HEK293 (cell line): ENCODE data around the gene PHKA1.

Experiments used
- CTCF ChIA-PET: fragments of 350-600 bp; formaldehyde crosslinking; extraction: SDS; loops from one replicate; lab custom pipeline; 2021; ENCODE audit warnings: antibody characterized with exemption; lab: Yijun Ruan, JAX
- POLR2A ChIA-PET: fragments of 300-600 bp; formaldehyde crosslinking; extraction: SDS; loops from one replicate; lab custom pipeline; 2020; ENCODE audit warnings: antibody characterized with exemption, inconsistent platforms; lab: Yijun Ruan, JAX
- H3K27ac ChIP-seq: fragments of 200-500 bp; sonication (Bioruptor generic); 2 replicates; pipeline ENCODE4 v1.5.1; 2014; ENCODE audit warnings: low read depth, low read length, control low read depth, inconsistent platforms; ENCODE audit errors: extremely low read depth
- H3K36me3 ChIP-seq, 2 experiments: fragments of 200-500 bp in 1 of 2; sonication (Bioruptor generic) in 1 of 2; 1 replicate in 1 of 2; 2 replicates in 1 of 2; pipeline ENCODE4 v1.5.1; 2014 to 2017; ENCODE audit warnings: inconsistent platforms in 2 of 2, low read length in 2 of 2; ENCODE audit not compliant: control insufficient read depth in 2 of 2, insufficient read depth in 1 of 2
- H3K4me1 ChIP-seq: fragments of 200-500 bp; sonication (Bioruptor generic); 2 replicates; pipeline ENCODE4 v1.5.1; 2014; ENCODE audit warnings: mild to moderate bottlenecking, low read length, inconsistent platforms; ENCODE audit not compliant: control insufficient read depth, insufficient read depth
- H3K4me3 ChIP-seq: 2 replicates; pipeline ENCODE4 v1.5.1; 2011; ENCODE audit warnings: low read depth, mild to moderate bottlenecking, control low read depth, low read length, moderate library complexity
- H3K9me3 ChIP-seq: fragments of 200-500 bp; sonication (Bioruptor generic); 2 replicates; pipeline ENCODE4 v1.5.1; 2014; ENCODE audit warnings: low read depth, low read length, inconsistent platforms; ENCODE audit not compliant: control insufficient read depth, insufficient read depth
- BCL11B ChIP-seq: fragments of 450-650 bp; formaldehyde crosslinking; IDR thresholded peaks from 2 replicates; pipeline ENCODE4 v1.5.1; 2016; ENCODE audit warnings: low read depth, missing biosample characterization, missing genetic modification characterization
- GLI4 ChIP-seq: fragments of 450-650 bp; formaldehyde crosslinking; IDR thresholded peaks from 2 replicates; pipeline ENCODE4 v1.5.1; 2016; ENCODE audit warnings: missing biosample characterization, missing genetic modification characterization
- GLIS2 ChIP-seq: fragments of 450-650 bp; formaldehyde crosslinking; IDR thresholded peaks from 2 replicates; pipeline ENCODE4 v1.5.1; 2016; ENCODE audit warnings: missing biosample characterization, missing genetic modification characterization
- HOXC10 ChIP-seq: sonication (generic); formaldehyde crosslinking; IDR thresholded peaks from 2 replicates; pipeline ENCODE4 v1.8.1; 2023; ENCODE audit warnings: mild to moderate bottlenecking, missing genetic modification reagents
- HOXD13 ChIP-seq: sonication (generic); formaldehyde crosslinking; IDR thresholded peaks from 2 replicates; pipeline ENCODE4 v1.8.0; 2022; ENCODE audit warnings: missing genetic modification reagents, borderline replicate concordance
- TCF7L2 ChIP-seq: IDR thresholded peaks from 2 replicates; pipeline ENCODE4 v1.6.1; 2011; ENCODE audit warnings: low read depth, mild to moderate bottlenecking, inconsistent platforms, low read length, moderate library complexity, borderline replicate concordance
- ZFP3 ChIP-seq: fragments of 450-650 bp; formaldehyde crosslinking; IDR thresholded peaks from 2 replicates; pipeline ENCODE4 v1.5.1; 2016; ENCODE audit warnings: low read depth, missing biosample characterization, missing genetic modification characterization
- ZNF10 ChIP-seq: fragments of 450-650 bp; formaldehyde crosslinking; IDR thresholded peaks from 2 replicates; pipeline ENCODE4 v1.5.1; 2017; ENCODE audit warnings: missing biosample characterization, missing genetic modification characterization
- ZNF133 ChIP-seq: fragments of 450-650 bp; formaldehyde crosslinking; IDR thresholded peaks from 2 replicates; pipeline ENCODE4 v1.5.1; 2016; ENCODE audit warnings: missing biosample characterization, missing genetic modification characterization
- ZNF23 ChIP-seq: fragments of 450-650 bp; formaldehyde crosslinking; IDR thresholded peaks from 2 replicates; pipeline ENCODE4 v1.5.1; 2016; ENCODE audit warnings: missing biosample characterization, missing genetic modification characterization, borderline replicate concordance
- ZNF335 ChIP-seq: fragments of 450-650 bp; formaldehyde crosslinking; conservative IDR thresholded peaks from 2 replicates; pipeline ENCODE4 v1.5.1; 2016; ENCODE audit warnings: missing biosample characterization, missing genetic modification characterization
- ZNF548 ChIP-seq: fragments of 450-650 bp; formaldehyde crosslinking; IDR thresholded peaks from 2 replicates; pipeline ENCODE4 v1.5.1; 2016; ENCODE audit warnings: missing biosample characterization, missing genetic modification characterization
- ZNF768 ChIP-seq: fragments of 450-650 bp; formaldehyde crosslinking; IDR thresholded peaks from 2 replicates; pipeline ENCODE4 v1.5.1; 2018; ENCODE audit warnings: missing biosample characterization, mild to moderate bottlenecking, missing genetic modification characterization
- TF ChIP-seq, protein P1 (sequence below): fragments of 450-650 bp; formaldehyde crosslinking; IDR thresholded peaks from 2 replicates; pipeline ENCODE4 v1.5.1; 2016; ENCODE audit warnings: missing biosample characterization, missing genetic modification characterization
- TF ChIP-seq, protein P2 (sequence below): fragments of 450-650 bp; formaldehyde crosslinking; IDR thresholded peaks from 2 replicates; pipeline ENCODE4 v1.5.1; 2016; ENCODE audit warnings: missing biosample characterization, missing genetic modification characterization
- TF ChIP-seq, protein P3 (sequence below): fragments of 450-650 bp; formaldehyde crosslinking; IDR thresholded peaks from 2 replicates; pipeline ENCODE4 v1.5.1; 2017; ENCODE audit warnings: missing biosample characterization, missing genetic modification characterization
- TF ChIP-seq, protein P4 (sequence below): fragments of 450-650 bp; formaldehyde crosslinking; IDR thresholded peaks from 2 replicates; pipeline ENCODE4 v1.5.1; 2016; ENCODE audit warnings: missing biosample characterization, missing genetic modification characterization, borderline replicate concordance

PHKA1 gene

DNA sequence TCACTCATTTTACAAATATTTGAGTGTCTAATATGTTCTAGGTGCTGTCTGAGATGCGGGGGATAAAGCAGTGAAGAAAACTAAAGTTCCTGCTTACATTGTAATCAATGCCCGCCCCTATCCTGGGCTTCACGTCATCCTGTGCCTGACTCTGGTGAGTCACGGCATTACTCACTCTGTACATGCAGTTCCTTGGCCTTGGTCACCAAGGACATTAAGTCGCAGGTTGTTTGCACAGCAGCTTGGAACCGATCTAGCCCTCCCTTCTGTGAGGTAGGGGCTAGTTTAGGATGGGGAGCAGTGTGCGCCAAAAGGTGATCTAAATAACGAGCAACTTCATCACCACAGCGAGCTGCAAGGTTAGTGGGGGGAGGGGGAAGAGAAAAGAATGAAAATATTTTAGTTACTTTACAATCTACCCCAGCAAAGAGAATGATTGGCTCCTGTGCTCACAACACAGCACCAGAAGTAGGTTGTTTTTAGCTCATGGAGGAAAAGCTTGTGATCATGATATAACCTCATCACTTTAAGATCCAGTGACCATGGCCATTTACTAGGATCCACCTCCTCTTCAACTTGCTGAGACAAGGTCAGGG lies 93.5 kb downstream of the PHKA1 start (continued):
- TF ChIP-seq, protein P1, sequence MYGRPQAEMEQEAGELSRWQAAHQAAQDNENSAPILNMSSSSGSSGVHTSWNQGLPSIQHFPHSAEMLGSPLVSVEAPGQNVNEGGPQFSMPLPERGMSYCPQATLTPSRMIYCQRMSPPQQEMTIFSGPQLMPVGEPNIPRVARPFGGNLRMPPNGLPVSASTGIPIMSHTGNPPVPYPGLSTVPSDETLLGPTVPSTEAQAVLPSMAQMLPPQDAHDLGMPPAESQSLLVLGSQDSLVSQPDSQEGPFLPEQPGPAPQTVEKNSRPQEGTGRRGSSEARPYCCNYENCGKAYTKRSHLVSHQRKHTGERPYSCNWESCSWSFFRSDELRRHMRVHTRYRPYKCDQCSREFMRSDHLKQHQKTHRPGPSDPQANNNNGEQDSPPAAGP (tag by site-specific recombination) = peak; percentile 21; the same call in 1 of the 2 replicates
- no peak for TF ChIP-seq ZFP3 (tag by site-specific recombination)

DNA sequence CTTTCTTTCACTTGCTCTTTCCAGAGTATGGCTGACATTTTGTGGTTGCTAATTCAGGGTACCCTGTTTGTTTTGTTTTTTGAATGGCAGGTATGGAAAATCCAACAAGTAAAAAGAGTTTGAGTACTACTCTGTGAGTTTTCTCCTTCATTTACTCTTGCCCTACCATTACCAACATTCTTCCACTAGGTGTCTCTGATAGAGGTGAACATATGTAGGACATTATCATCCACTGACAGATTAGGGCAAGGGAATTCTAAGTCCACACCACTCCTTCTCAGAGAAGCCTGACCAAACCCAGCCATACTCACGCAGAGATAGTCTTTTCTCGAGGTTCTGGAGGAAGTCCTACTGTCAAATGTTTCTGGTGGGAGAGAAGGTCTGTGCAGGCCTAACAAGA lies 104.8 kb downstream of the PHKA1 start:
- CTCF ChIA-PET = no interaction called here
- POLR2A ChIA-PET = no interaction called here
- Histone ChIP-seq H3K36me3 (peaks cover 16 to 39% of the 10 kb centered on the region in 2 experiments), H3K4me1 (no peaks in the 10 kb centered on the region), H3K27ac (no peak overlapping the region), H3K9me3 (no peaks in the 10 kb centered on the region), H3K4me3 (no peak overlapping the region)
- TF ChIP-seq, protein P1 (tag by site-specific recombination) = no peak
- TF ChIP-seq, protein P2, sequence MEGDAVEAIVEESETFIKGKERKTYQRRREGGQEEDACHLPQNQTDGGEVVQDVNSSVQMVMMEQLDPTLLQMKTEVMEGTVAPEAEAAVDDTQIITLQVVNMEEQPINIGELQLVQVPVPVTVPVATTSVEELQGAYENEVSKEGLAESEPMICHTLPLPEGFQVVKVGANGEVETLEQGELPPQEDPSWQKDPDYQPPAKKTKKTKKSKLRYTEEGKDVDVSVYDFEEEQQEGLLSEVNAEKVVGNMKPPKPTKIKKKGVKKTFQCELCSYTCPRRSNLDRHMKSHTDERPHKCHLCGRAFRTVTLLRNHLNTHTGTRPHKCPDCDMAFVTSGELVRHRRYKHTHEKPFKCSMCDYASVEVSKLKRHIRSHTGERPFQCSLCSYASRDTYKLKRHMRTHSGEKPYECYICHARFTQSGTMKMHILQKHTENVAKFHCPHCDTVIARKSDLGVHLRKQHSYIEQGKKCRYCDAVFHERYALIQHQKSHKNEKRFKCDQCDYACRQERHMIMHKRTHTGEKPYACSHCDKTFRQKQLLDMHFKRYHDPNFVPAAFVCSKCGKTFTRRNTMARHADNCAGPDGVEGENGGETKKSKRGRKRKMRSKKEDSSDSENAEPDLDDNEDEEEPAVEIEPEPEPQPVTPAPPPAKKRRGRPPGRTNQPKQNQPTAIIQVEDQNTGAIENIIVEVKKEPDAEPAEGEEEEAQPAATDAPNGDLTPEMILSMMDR = 0 out of 2 replicates have a peak, but pooled peaks have one; percentile 36
- TF ChIP-seq ZNF10 = no peak

DNA sequence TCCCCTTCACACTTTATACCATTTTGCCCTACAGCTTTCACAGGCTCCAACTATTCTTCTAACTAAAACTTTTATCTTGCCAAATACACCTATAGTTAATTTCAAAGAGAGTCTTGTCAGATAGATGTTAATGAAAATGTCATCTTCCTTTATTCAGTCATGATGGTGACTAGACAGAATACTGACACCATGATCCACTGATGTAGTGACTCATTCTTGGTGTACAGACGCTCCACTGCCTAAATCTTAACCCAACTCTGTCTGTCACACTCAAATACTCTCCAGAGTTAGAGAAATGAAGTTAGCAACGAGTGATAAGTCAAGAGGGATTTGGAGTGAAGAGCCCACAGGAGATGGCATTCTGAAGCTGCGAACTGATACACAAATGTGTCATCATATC lies 109.4 kb downstream of the PHKA1 start:
- no peak overlapping the region for H3K4me3 ChIP-seq
- no peak overlapping the region for H3K27ac ChIP-seq
- no peaks in the 10 kb centered on the region for H3K4me1 ChIP-seq
- POLR2A ChIA-PET = interaction anchor here (1.1 kb wide), 1 partner anchor 328 kb away, joined by 3 read pairs; the partner anchor contains the start of gene RPS4X
- CTCF ChIA-PET = interaction anchor here (0.6 to 0.7 kb wide), 2 partner anchors 17 to 31 kb away, joined by 3 read pairs; no protein-coding TSS in a partner anchor
- H3K36me3 ChIP-seq = peaks cover 12 to 45% of the 10 kb centered on the region in 2 experiments
- TF ChIP-seq BCL11B (tag by site-specific recombination) (no peak), ZNF335 (tag by site-specific recombination) (no peak), HOXC10 (CRISPR knock-in tag) (no peak)
- TF ChIP-seq, all 188 proteins: peak for 0
- no peaks in the 10 kb centered on the region for H3K9me3 ChIP-seq

DNA sequence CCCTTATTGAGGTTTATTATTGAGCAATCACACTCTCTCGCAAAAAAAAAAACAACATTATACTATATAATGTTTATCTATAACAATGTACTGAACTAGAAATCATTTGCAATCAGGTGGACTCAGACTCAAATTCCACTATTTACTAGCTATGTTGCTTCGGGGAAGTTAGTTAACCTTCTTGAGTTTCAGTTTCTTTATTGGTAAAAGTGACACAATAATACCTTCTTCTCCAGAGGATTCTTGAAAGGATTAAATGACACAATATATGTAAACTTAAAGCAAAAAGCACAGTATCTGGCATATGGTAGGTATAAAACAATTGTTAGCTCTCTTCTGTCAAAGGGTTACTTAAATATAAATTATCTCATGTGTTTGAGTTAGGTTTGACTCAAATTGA lies 110.0 kb downstream of the PHKA1 start:
- ChIA-PET CTCF (interaction anchor here (0.6 to 0.7 kb wide), 2 partner anchors 17 to 32 kb away, joined by 3 read pairs; no protein-coding TSS in a partner anchor), POLR2A (interaction anchor here (0.6 kb wide), 1 partner anchor 164 kb away, joined by 4 read pairs; no protein-coding TSS in a partner anchor)
- H3K36me3 ChIP-seq = peaks cover 10 to 39% of the 10 kb centered on the region in 2 experiments
- TF ChIP-seq GLIS2 (tag by site-specific recombination) (no peak), TCF7L2 (no peak), ZNF133 (tag by site-specific recombination) (no peak), ZNF23 (tag by site-specific recombination) (no peak), BCL11B (tag by site-specific recombination) (no peak), ZNF768 (tag by site-specific recombination) (no peak), GLI4 (tag by site-specific recombination) (no peak), HOXD13 (CRISPR knock-in tag) (no peak), ZNF548 (tag by site-specific recombination) (no peak)
- TF ChIP-seq, protein P3, sequence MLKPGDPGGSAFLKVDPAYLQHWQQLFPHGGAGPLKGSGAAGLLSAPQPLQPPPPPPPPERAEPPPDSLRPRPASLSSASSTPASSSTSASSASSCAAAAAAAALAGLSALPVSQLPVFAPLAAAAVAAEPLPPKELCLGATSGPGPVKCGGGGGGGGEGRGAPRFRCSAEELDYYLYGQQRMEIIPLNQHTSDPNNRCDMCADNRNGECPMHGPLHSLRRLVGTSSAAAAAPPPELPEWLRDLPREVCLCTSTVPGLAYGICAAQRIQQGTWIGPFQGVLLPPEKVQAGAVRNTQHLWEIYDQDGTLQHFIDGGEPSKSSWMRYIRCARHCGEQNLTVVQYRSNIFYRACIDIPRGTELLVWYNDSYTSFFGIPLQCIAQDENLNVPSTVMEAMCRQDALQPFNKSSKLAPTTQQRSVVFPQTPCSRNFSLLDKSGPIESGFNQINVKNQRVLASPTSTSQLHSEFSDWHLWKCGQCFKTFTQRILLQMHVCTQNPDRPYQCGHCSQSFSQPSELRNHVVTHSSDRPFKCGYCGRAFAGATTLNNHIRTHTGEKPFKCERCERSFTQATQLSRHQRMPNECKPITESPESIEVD (tag by site-specific recombination) = no peak
- TF ChIP-seq, protein P4, sequence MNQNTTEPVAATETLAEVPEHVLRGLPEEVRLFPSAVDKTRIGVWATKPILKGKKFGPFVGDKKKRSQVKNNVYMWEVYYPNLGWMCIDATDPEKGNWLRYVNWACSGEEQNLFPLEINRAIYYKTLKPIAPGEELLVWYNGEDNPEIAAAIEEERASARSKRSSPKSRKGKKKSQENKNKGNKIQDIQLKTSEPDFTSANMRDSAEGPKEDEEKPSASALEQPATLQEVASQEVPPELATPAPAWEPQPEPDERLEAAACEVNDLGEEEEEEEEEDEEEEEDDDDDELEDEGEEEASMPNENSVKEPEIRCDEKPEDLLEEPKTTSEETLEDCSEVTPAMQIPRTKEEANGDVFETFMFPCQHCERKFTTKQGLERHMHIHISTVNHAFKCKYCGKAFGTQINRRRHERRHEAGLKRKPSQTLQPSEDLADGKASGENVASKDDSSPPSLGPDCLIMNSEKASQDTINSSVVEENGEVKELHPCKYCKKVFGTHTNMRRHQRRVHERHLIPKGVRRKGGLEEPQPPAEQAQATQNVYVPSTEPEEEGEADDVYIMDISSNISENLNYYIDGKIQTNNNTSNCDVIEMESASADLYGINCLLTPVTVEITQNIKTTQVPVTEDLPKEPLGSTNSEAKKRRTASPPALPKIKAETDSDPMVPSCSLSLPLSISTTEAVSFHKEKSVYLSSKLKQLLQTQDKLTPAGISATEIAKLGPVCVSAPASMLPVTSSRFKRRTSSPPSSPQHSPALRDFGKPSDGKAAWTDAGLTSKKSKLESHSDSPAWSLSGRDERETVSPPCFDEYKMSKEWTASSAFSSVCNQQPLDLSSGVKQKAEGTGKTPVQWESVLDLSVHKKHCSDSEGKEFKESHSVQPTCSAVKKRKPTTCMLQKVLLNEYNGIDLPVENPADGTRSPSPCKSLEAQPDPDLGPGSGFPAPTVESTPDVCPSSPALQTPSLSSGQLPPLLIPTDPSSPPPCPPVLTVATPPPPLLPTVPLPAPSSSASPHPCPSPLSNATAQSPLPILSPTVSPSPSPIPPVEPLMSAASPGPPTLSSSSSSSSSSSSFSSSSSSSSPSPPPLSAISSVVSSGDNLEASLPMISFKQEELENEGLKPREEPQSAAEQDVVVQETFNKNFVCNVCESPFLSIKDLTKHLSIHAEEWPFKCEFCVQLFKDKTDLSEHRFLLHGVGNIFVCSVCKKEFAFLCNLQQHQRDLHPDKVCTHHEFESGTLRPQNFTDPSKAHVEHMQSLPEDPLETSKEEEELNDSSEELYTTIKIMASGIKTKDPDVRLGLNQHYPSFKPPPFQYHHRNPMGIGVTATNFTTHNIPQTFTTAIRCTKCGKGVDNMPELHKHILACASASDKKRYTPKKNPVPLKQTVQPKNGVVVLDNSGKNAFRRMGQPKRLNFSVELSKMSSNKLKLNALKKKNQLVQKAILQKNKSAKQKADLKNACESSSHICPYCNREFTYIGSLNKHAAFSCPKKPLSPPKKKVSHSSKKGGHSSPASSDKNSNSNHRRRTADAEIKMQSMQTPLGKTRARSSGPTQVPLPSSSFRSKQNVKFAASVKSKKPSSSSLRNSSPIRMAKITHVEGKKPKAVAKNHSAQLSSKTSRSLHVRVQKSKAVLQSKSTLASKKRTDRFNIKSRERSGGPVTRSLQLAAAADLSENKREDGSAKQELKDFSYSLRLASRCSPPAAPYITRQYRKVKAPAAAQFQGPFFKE (tag by site-specific recombination) = no peak

More for the DNA sequence above, 110.0 kb downstream of the PHKA1 start:
- Histone ChIP-seq H3K9me3 (no peaks in the 10 kb centered on the region), H3K27ac (no peak overlapping the region), H3K4me1 (no peaks in the 10 kb centered on the region), H3K4me3 (no peak overlapping the region)
